ENCODE data around the gene CYP19A1. TPM values are rescaled to one million over a fixed set of nuclear protein-coding genes. Genes with fewer than 3 reads are reported as not detected.
A peak's percentile ranks its signal among the peaks of the same experiment; 100 is the strongest.

The CYP19A1 gene
- total and polyA plus RNA-seq, 2 of the 8 experiments (the other 6 are each of a cell fraction or from before 2014, with no cell fraction given), result not detected

- no peak overlapping the region for H3K18ac ChIP-seq (ENCODE audit: extremely low read depth, low read length)
- FAIRE-seq, result no peak
- no peak overlapping the region for H2BK5ac ChIP-seq (ENCODE audit: low read depth, low read length)
- H3K56ac ChIP-seq (replicated peaks; ENCODE audit: insufficient read length, low read depth, low read length), result no peak overlapping the region
- no peaks in the 10 kb centered on the region for H3K23me2 ChIP-seq (ENCODE audit: low read depth, low read length)
- no peak overlapping the region for H3K27ac ChIP-seq (ENCODE audit: low read depth, low read length)
- H4K91ac ChIP-seq (replicated peaks; ENCODE audit: insufficient read length, low read length), result no peak overlapping the region
- H4K5ac ChIP-seq (ENCODE audit: insufficient read length, low read depth, low read length), result no peak overlapping the region
- H3K4me1 ChIP-seq (replicated peaks in 1 of 4; ENCODE audit: control insufficient read depth in 3 of 4, insufficient read depth in 4 of 4, low read length in 3 of 4), result no peaks in the 10 kb centered on the region
- H3K27me3 ChIP-seq (replicated peaks in 1 of 4; ENCODE audit: control insufficient read depth in 3 of 4, extremely low read depth in 1 of 4, insufficient read depth in 3 of 4, low read length in 3 of 4), result no peaks in the 10 kb centered on the region
- no peaks in the 10 kb centered on the region for H3K36me3 ChIP-seq (ENCODE audit: control insufficient read depth in 2 of 4, insufficient read depth in 4 of 4, low read length in 3 of 4)
- H3K79me1 ChIP-seq (ENCODE audit: low read depth, low read length), result no peaks in the 10 kb centered on the region
- H3K4ac ChIP-seq (replicated peaks; ENCODE audit: insufficient read length, low read depth, low read length), result no peak overlapping the region
- H3K79me2 ChIP-seq (ENCODE audit: control insufficient read depth in 1 of 2, insufficient read depth in 2 of 2, low read length in 2 of 2), result no peaks in the 10 kb centered on the region
- H3K9me3 ChIP-seq (ENCODE audit: insufficient read depth in 2 of 2, low read depth in 1 of 2, low read length in 1 of 2), result no peaks in the 10 kb centered on the region
- H3K4me2 ChIP-seq (ENCODE audit: insufficient read depth in 1 of 2, low read depth in 2 of 2, low read length in 2 of 2), result no peak overlapping the region
- ChIA-PET CTCF (ENCODE audit: partially characterized antibody) (interaction anchor here (1.2 to 4.5 kb wide), 5 partner anchors 8 to 29 kb away, joined by 3 to 91 read pairs (median 14); no protein-coding TSS in a partner anchor), POLR2A (ENCODE audit: partially characterized antibody) (no interaction called here)
- 88% methylated on average over 8 of the region's 8 CpGs; no CpG with 5 or more reads in 1 of the 2 experiments for WGBS, 2 experiments (ENCODE audit: extremely low coverage in 1 of 2, insufficient coverage in 1 of 2, insufficient read length in 1 of 2, insufficient replicate concordance in 2 of 2, low coverage in 1 of 2, low lambda C conversion rate in 2 of 2, missing lambda C conversion rate in 1 of 2)
- DNase-seq (ENCODE audit: low read depth in 1 of 2, low spot score in 2 of 2), result no peak
- no peaks in the 10 kb centered on the region for H4K20me1 ChIP-seq (replicated peaks in 1 of 2; ENCODE audit: control insufficient read depth in 1 of 2, insufficient read depth in 2 of 2, low read length in 2 of 2)
- 0 out of 2 replicates have a peak overlapping the region, but pooled peaks have one; percentile 2 for H4K8ac ChIP-seq (ENCODE audit: extremely low read depth, insufficient read depth, low read length)
- H3K14ac ChIP-seq (ENCODE audit: insufficient read length), result no peak overlapping the region
- H2BK20ac ChIP-seq (ENCODE audit: low read length), result no peak overlapping the region
- H2BK12ac ChIP-seq (ENCODE audit: low read depth, low read length), result no peak overlapping the region
- no peak overlapping the region for H2BK15ac ChIP-seq (ENCODE audit: low read length)
- H2BK120ac ChIP-seq (replicated peaks; ENCODE audit: low read depth, low read length), result no peak overlapping the region
- no peak overlapping the region for H3K4me3 ChIP-seq (ENCODE audit: extremely low read depth in 1 of 4, insufficient read depth in 2 of 4, low read depth in 3 of 4, low read length in 4 of 4)
- H2AK5ac ChIP-seq (ENCODE audit: low read depth, low read length), result no peak overlapping the region
- no peak overlapping the region for H3K9ac ChIP-seq (replicated peaks in 1 of 4; ENCODE audit: extremely low read depth in 1 of 4, low read depth in 3 of 4, low read length in 3 of 4)
- no peak overlapping the region for H2AFZ ChIP-seq (ENCODE audit: low read length)
- H3K23ac ChIP-seq (ENCODE audit: insufficient read length), result no peak overlapping the region
- TF ChIP-seq ATF3 (IDR thresholded peaks at IDR 0.05; ENCODE audit: insufficient read depth, low read depth, low read length), result no peak
- TF ChIP-seq HDAC6 (IDR thresholded peaks at IDR 0.05; ENCODE audit: low read depth, low read length), result no peak
- TF ChIP-seq EP300 (IDR thresholded peaks at IDR 0.05; ENCODE audit: borderline replicate concordance in 1 of 2, low read depth in 2 of 2, low read length in 2 of 2), result no peak
- no peak for TF ChIP-seq EGR1 (IDR thresholded peaks at IDR 0.05; ENCODE audit: borderline replicate concordance, low read depth, low read length)
- no peak for TF ChIP-seq CREB1 (IDR thresholded peaks at IDR 0.05)
- no peak for TF ChIP-seq CHD1 (IDR thresholded peaks at IDR 0.05; ENCODE audit: low read depth, low read length)
- no peak for TF ChIP-seq CTCF (IDR thresholded peaks at IDR 0.05; ENCODE audit: control extremely low read depth in 1 of 3, insufficient read depth in 1 of 3, low read depth in 1 of 3, low read length in 3 of 3)
- TF ChIP-seq SP2 (IDR thresholded peaks at IDR 0.05; ENCODE audit: low read length), result no peak
- no peak for TF ChIP-seq TAF1 (IDR thresholded peaks at IDR 0.05; ENCODE audit: low read depth, low read length)
- no peak for TF ChIP-seq KDM4A (IDR thresholded peaks at IDR 0.05; ENCODE audit: low read depth, low read length, severe bottlenecking)
- TF ChIP-seq CEBPB (IDR thresholded peaks at IDR 0.05; ENCODE audit: low read depth, low read length), result no peak
These were observed 147.8 kb downstream of the CYP19A1 start for GRCh38 chr15:51190424-51191068.
